Measurements from ENCODE around the gene CDH4. TPM values are rescaled to one million over a fixed set of nuclear protein-coding genes. Genes with fewer than 3 reads are reported as not detected.
A peak's percentile ranks its signal among the peaks of the same experiment; 100 is the strongest.

Gene CDH4
- total and polyA plus RNA-seq, 9 of the 15 experiments (the other 6 are each of a cell fraction or from before 2014, with no cell fraction given): 0.04 TPM; not detected in 8

DNA sequence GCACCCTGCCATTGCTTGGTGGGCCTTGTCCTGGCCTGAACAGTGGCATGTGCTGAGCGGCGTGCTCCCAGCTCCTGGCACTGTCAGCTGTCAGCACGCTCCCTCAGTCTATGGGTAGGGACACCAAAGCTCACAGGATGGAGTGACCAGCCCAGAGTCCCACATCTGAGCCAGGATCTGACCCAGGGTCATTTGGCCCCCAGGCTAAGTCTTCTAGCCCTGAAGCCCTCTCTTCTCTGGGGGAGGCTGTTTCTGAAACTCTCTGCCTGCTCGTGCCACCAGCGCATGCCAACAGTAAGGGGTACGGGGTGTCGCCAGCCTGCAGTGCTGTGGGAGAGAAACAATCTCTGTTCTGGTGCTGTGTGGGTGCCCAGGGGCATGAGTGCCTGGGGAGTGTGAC lies 37.1 kb downstream of the CDH4 start:
- H3K36me3 ChIP-seq (ENCODE audit: control insufficient read depth, insufficient read depth, low read length): no peaks in the 10 kb centered on the region
- WGBS (ENCODE audit: insufficient coverage, low coverage, missing lambda C conversion rate): 0% methylated on average over 7 of the region's 7 CpGs
- no peaks in the 10 kb centered on the region for H3K9me3 ChIP-seq (replicated peaks; ENCODE audit: control insufficient read depth, insufficient read depth, low read depth, low read length)
- H3K9ac ChIP-seq (ENCODE audit: insufficient read depth in 1 of 2, low read depth in 2 of 2, low read length in 2 of 2): no peak overlapping the region
- in situ Hi-C loops (cut with MboI): no loop called here
- no peaks in the 10 kb centered on the region for H3K79me2 ChIP-seq (ENCODE audit: control insufficient read depth, insufficient read depth, low read length)
- DNase-seq (ENCODE audit: extremely low read depth in 1 of 4, low spot score in 3 of 4) (no peak), FAIRE-seq (no peak), ATAC-seq (no peak)
- H3K27ac ChIP-seq (ENCODE audit: extremely low read depth, low read depth, low read length): no peak overlapping the region
- no peak for TF ChIP-seq ZNF134 (CRISPR knock-in tag; conservative IDR thresholded peaks at IDR 0.05)
- TF ChIP-seq, protein P1, sequence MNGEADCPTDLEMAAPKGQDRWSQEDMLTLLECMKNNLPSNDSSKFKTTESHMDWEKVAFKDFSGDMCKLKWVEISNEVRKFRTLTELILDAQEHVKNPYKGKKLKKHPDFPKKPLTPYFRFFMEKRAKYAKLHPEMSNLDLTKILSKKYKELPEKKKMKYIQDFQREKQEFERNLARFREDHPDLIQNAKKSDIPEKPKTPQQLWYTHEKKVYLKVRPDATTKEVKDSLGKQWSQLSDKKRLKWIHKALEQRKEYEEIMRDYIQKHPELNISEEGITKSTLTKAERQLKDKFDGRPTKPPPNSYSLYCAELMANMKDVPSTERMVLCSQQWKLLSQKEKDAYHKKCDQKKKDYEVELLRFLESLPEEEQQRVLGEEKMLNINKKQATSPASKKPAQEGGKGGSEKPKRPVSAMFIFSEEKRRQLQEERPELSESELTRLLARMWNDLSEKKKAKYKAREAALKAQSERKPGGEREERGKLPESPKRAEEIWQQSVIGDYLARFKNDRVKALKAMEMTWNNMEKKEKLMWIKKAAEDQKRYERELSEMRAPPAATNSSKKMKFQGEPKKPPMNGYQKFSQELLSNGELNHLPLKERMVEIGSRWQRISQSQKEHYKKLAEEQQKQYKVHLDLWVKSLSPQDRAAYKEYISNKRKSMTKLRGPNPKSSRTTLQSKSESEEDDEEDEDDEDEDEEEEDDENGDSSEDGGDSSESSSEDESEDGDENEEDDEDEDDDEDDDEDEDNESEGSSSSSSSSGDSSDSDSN (IDR thresholded peaks at IDR 0.05; ENCODE audit: borderline replicate concordance in 1 of 2, low read depth in 2 of 2, low read length in 2 of 2): no peak
- TF ChIP-seq, protein P2, sequence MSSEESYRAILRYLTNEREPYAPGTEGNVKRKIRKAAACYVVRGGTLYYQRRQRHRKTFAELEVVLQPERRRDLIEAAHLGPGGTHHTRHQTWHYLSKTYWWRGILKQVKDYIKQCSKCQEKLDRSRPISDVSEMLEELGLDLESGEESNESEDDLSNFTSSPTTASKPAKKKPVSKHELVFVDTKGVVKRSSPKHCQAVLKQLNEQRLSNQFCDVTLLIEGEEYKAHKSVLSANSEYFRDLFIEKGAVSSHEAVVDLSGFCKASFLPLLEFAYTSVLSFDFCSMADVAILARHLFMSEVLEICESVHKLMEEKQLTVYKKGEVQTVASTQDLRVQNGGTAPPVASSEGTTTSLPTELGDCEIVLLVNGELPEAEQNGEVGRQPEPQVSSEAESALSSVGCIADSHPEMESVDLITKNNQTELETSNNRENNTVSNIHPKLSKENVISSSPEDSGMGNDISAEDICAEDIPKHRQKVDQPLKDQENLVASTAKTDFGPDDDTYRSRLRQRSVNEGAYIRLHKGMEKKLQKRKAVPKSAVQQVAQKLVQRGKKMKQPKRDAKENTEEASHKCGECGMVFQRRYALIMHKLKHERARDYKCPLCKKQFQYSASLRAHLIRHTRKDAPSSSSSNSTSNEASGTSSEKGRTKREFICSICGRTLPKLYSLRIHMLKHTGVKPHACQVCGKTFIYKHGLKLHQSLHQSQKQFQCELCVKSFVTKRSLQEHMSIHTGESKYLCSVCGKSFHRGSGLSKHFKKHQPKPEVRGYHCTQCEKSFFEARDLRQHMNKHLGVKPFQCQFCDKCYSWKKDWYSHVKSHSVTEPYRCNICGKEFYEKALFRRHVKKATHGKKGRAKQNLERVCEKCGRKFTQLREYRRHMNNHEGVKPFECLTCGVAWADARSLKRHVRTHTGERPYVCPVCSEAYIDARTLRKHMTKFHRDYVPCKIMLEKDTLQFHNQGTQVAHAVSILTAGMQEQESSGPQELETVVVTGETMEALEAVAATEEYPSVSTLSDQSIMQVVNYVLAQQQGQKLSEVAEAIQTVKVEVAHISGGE (CRISPR knock-in tag; IDR thresholded peaks at IDR 0.05): 0 out of 6 replicates have a peak, but pooled peaks of 1 of the 3 experiments have one; percentile 18
- no TSS peak for BruUV-seq (replicated peaks)
- intact Hi-C loops (cut with micrococcal nuclease): no loop called here
- ChIA-PET CTCF (ENCODE audit: low intra/inter-chr PET ratio) (no interaction called here), POLR2A (no interaction called here)
- peaks cover 0 to 14% of the 10 kb centered on the region in 2 experiments; a peak in 2 of 5 replicates for H3K27me3 ChIP-seq (ENCODE audit: control insufficient read depth in 2 of 2, insufficient read depth in 2 of 2, low read length in 2 of 2)
- no peaks in the 10 kb centered on the region for H3K4me1 ChIP-seq (replicated peaks in 1 of 2; ENCODE audit: control insufficient read depth in 2 of 2, insufficient read depth in 2 of 2, low read length in 2 of 2)
- 0 out of 2 replicates have a peak, but pooled peaks cover 3% of the 10 kb centered on the region for H4K20me1 ChIP-seq (replicated peaks; ENCODE audit: control insufficient read depth, insufficient read depth, low read length)
- H3K9me1 ChIP-seq (ENCODE audit: control insufficient read depth, insufficient read depth, low read length): no peaks in the 10 kb centered on the region
- H3K4me2 ChIP-seq (ENCODE audit: insufficient read depth, low read length): no peak overlapping the region
- no peak overlapping the region for H3K4me3 ChIP-seq
- H2AFZ ChIP-seq (ENCODE audit: low read depth, low read length): no peak overlapping the region
